GM23248 (cell line): Measurements from ENCODE around the gene LIPG. TPM values are rescaled to one million over a fixed set of nuclear protein-coding genes. Genes with fewer than 3 reads are reported as not detected.
"Not testable (repeated sequence)": the region's sequence is repeated elsewhere in the genome, so short reads cannot be mapped to it uniquely, and the experiment has no call there.

Experiments
- DNase-seq: peaks from one replicate; pipeline ENCODE4 v3.0.0-alpha.2; 2015
- H2AFZ ChIP-seq: fragments of 200-600 bp; sonication (generic); 2 replicates; pipeline ENCODE4 v1.6.1; 2016; ENCODE audit warnings: antibody characterized with exemption
- H3F3A ChIP-seq: fragments of 200-600 bp; sonication (generic); 2 replicates; pipeline ENCODE4 v1.6.1; 2016; ENCODE audit warnings: mild to moderate bottlenecking, antibody characterized with exemption, mixed run types; ENCODE audit not compliant: insufficient read depth
- H3K27ac ChIP-seq: fragments of 200-600 bp; sonication (generic); 2 replicates; pipeline ENCODE4 v1.5.1; 2016; ENCODE audit warnings: mild to moderate bottlenecking
- H3K27me3 ChIP-seq: fragments of 200-600 bp; sonication (generic); replicated peaks from 2 replicates; pipeline ENCODE4 v1.6.1; 2016; ENCODE audit warnings: mild to moderate bottlenecking; ENCODE audit not compliant: insufficient read depth
- H3K36me3 ChIP-seq: fragments of 200-600 bp; sonication (generic); 2 replicates; pipeline ENCODE4 v1.6.1; 2016; ENCODE audit warnings: low read depth, mild to moderate bottlenecking
- H3K4me1 ChIP-seq: fragments of 200-600 bp; sonication (generic); 2 replicates; pipeline ENCODE4 v1.6.1; 2016; ENCODE audit warnings: mild to moderate bottlenecking; ENCODE audit not compliant: insufficient read depth
- H3K4me2 ChIP-seq: fragments of 200-600 bp; sonication (generic); one replicate; pipeline ENCODE4 v1.6.1; 2016; ENCODE audit warnings: mild to moderate bottlenecking; ENCODE audit not compliant: unreplicated experiment
- H3K4me3 ChIP-seq: fragments of 200-600 bp; sonication (generic); 2 replicates; pipeline ENCODE4 v1.5.1; 2016; ENCODE audit warnings: mild to moderate bottlenecking
- H3K79me2 ChIP-seq: fragments of 200-600 bp; sonication (generic); 2 replicates; pipeline ENCODE4 v1.6.1; 2016; ENCODE audit warnings: mild to moderate bottlenecking; ENCODE audit not compliant: insufficient read depth
- H3K9ac ChIP-seq: fragments of 200-600 bp; sonication (generic); 2 replicates; pipeline ENCODE4 v1.6.1; 2016; ENCODE audit warnings: mild to moderate bottlenecking
- H3K9me2 ChIP-seq: fragments of 200-600 bp; sonication (generic); 2 replicates; pipeline ENCODE4 v1.6.1; 2016; ENCODE audit warnings: mixed run types, mild to moderate bottlenecking, moderate library complexity; ENCODE audit not compliant: insufficient read depth
- H3K9me3 ChIP-seq: fragments of 200-600 bp; sonication (generic); one replicate; pipeline ENCODE4 v1.6.1; 2017; ENCODE audit warnings: low read depth
- H4K20me1 ChIP-seq: fragments of 200-600 bp; sonication (generic); 2 replicates; pipeline ENCODE4 v1.6.0; 2016; ENCODE audit not compliant: insufficient read depth
- EZH2 ChIP-seq: fragments of 200-600 bp; sonication (generic); IDR thresholded peaks from 2 replicates; pipeline ENCODE4 v1.6.1; 2018; ENCODE audit warnings: antibody characterized with exemption, mild to moderate bottlenecking; ENCODE audit not compliant: insufficient read depth, poor library complexity, severe bottlenecking
- EZH2phosphoT487 ChIP-seq: fragments of 200-600 bp; sonication (generic); IDR thresholded peaks from 2 replicates; pipeline ENCODE4 v1.6.1; 2018; ENCODE audit warnings: antibody characterized with exemption, moderate library complexity, mild to moderate bottlenecking, low read depth; ENCODE audit not compliant: insufficient read depth
- WGBS, 2 experiments: methylation state at CpG; one replicate each; pipeline ENCODE4 v1.1.6; 2015 to 2017; ENCODE audit warnings: low lambda C conversion rate in 2 of 2, low coverage in 1 of 2; ENCODE audit errors: missing lambda C conversion rate in 2 of 2; 5-methylcytosine and 5-hydroxymethylcytosine counted together
- in situ Hi-C: fragments of 300-500 bp; cut with MboI; formaldehyde crosslinking; loops from 2 replicates; pipeline ENCODE4 v1.15.0; 2020
- polyA plus RNA-seq: library from polyadenylated mRNA; unstranded; fragments of >200 nt; fragmentation: Nextera tagmentation; extraction: Ambion mirVana; gene quantifications from 2 replicates; pipeline ENCODE4 v1.2.1, GENCODE V29; 2016
- total RNA-seq: library from RNA; depleted of rRNA; stranded (reverse); fragments of >200 nt; shearing (Covaris generic); gene quantifications from 2 replicates; pipeline ENCODE4 v1.2.3, GENCODE V29; 2014

The LIPG gene
- total and polyA plus RNA-seq, 2 experiments from 2014 or later: 0.38 to 0.43 TPM

DNA sequence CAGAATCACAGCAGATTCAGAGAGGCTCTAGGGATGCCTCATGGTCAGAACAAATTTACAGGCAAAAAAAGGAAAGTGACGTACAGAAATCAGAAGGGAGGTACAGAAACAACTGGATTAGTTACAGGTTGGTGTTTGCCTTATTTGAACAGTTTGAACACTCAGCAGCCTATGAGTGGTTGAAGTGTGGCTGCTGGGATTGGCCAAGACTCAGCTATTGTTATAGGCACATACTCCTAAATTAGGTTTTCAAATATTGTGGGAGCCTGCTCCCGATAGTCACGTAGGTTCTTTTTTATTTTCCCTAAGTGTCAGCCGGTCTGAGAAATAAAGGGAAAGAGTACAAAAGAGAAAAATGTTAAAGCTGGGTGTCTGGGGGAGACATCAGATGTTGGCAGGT, 8.9 kb upstream of the LIPG start:
- TF ChIP-seq EZH2 (no peak), EZH2phosphoT487 (no peak)
- Histone ChIP-seq H3K4me3 (no peak overlapping the region), H3K4me2 (no peak overlapping the region), H3K9me3 (no peaks in the 10 kb centered on the region), H3K9ac (no peak overlapping the region), H3F3A (peaks cover 4% of the 10 kb centered on the region), H3K27me3 (peaks cover 27% of the 10 kb centered on the region), H3K79me2 (no peaks in the 10 kb centered on the region), H4K20me1 (no peaks in the 10 kb centered on the region), H2AFZ (no peak overlapping the region), H3K9me2 (no peaks in the 10 kb centered on the region), H3K36me3 (no peaks in the 10 kb centered on the region), H3K4me1 (peaks cover 5% of the 10 kb centered on the region), H3K27ac (no peak overlapping the region)
- no peak for DNase-seq
- in situ Hi-C loops: no loop called here
- 18 to 22% methylated on average over 4 of the region's 4 CpGs for WGBS, 2 experiments

DNA sequence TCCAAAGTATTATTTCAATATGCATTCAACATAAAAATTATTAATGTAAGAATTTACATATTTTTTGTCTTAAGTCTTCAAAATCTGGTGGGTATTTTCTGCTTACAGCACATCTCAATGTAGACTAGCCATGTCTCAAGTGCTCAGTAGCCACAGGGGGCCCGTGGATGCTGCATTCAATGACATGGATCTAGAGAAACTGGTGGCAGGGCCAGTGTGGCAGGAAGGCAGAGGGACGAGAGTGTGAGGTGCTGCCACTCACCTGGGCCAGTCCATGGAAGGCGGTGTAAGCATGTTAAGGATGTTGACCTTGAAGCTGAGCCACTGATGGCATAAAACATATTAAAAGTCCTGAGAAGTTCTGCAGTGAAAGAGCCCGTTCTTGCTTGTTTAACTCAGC, 6.2 kb upstream of the LIPG start:
- in situ Hi-C loops: no loop called here
- Histone ChIP-seq H3K27ac (no peak overlapping the region), H3K4me3 (no peak overlapping the region), H3K4me1 (no peaks in the 10 kb centered on the region), H3K79me2 (no peaks in the 10 kb centered on the region), H3K4me2 (no peak overlapping the region), H3F3A (no peaks in the 10 kb centered on the region), H3K9ac (no peak overlapping the region), H3K36me3 (no peaks in the 10 kb centered on the region), H4K20me1 (no peaks in the 10 kb centered on the region), H2AFZ (no peak overlapping the region), H3K9me3 (no peaks in the 10 kb centered on the region), H3K27me3 (peaks cover 37% of the 10 kb centered on the region), H3K9me2 (no peaks in the 10 kb centered on the region)
- no peak for DNase-seq
- TF ChIP-seq EZH2phosphoT487 (no peak), EZH2 (no peak)
- 50 to 51% methylated on average over 4 of the region's 4 CpGs for WGBS, 2 experiments

DNA sequence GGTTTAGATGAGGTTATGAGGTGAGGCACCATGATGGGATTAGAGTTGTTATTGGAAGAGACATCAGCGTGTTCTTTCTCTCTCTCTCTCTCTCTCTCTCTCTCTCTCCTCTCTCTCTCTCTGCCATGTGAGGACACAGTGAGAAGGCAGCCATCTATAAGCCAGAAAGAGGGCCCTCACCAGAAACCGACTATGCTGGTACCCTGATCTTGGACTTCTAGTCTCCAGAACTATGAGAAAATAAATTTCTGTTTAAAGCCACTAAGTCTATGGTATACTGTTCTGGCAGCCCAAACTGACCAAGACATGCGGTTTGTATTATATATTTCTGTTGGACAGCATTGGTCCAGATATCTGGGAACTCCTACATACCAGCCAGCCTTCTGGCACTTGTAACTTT, 3.5 kb upstream of the LIPG start:
- H3K79me2 ChIP-seq: no peaks in the 10 kb centered on the region
- no peak for TF ChIP-seq EZH2
- TF ChIP-seq EZH2phosphoT487: no peak
- peaks cover 43% of the 10 kb centered on the region for H3K27me3 ChIP-seq
- no peak overlapping the region for H2AFZ ChIP-seq
- peaks cover 5% of the 10 kb centered on the region; the same call in 1 of the 2 replicates for H3K4me1 ChIP-seq
- H3K9me3 ChIP-seq: no peaks in the 10 kb centered on the region
- in situ Hi-C loops: no loop called here
- no peak overlapping the region for H3K4me2 ChIP-seq
- no peaks in the 10 kb centered on the region for H4K20me1 ChIP-seq
- H3K27ac ChIP-seq: no peak overlapping the region
- H3K4me3 ChIP-seq: no peak overlapping the region
- peaks cover 6% of the 10 kb centered on the region; the same call in 1 of the 2 replicates for H3F3A ChIP-seq
- no peaks in the 10 kb centered on the region for H3K9me2 ChIP-seq
- H3K36me3 ChIP-seq: no peaks in the 10 kb centered on the region
- no peak overlapping the region for H3K9ac ChIP-seq
- 73 to 83% methylated on average over 3 of the region's 3 CpGs for WGBS, 2 experiments
- no peak for DNase-seq

DNA sequence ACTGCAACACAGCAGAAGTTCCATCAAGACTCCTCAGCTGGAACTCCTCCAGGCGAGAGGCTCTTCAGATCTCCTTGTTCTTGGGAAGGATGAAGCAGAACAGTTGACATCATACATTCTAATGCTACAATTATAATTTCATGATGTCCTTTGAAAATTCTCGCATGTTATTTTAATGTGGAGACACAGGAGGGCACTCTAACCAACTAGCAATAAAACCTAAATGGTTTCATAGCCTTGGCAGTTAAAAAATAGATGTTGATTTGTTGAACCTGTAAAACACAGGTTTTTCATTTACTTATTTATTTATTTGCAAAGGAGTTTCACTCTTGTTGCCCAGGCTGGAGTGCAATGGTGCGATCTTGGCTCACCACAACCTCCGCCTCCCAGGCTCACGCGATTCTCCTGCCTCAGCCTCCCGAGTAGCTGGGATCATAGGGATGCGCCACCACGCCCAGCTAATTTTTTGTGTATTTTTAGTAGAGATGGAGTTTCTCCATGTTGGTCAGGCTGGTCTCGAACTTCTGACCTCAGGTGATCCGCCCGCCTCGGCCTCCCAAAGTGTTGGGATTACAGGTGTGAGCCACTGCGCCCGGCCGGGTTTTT, 2.4 kb upstream of the LIPG start:
- in situ Hi-C loops, H3K4me3 ChIP-seq, H3K9ac ChIP-seq, H3K36me3 ChIP-seq, H3K27ac ChIP-seq, H3K79me2 ChIP-seq, H3K9me3 ChIP-seq, H4K20me1 ChIP-seq, H3K4me2 ChIP-seq, H3K9me2 ChIP-seq, H2AFZ ChIP-seq, H3K4me1 ChIP-seq: not testable (repeated sequence)
- H3F3A ChIP-seq: peaks cover 10% of the 10 kb centered on the region; the same call in 1 of the 2 replicates
- peak; percentile 75 for DNase-seq
- 70 to 72% methylated on average over 16 of the region's 16 CpGs for WGBS, 2 experiments
- peaks cover 35% of the 10 kb centered on the region for H3K27me3 ChIP-seq

DNA sequence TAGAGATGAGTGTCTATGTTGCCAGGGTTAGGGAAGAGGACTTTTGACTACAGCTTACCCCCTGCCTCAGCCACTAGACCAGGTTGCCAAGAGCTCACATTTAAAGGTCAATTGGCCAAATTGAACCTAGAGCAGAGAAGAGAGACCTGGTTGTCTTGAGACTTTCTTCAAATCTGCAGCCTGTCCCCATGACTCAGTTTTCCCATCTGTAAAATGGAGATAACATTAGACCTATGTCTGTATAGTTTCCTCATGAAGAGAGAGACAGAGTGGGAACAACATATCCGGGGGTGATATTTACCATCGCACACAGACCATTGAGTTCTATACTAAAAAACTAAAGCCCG, 1.6 kb upstream of the LIPG start:
- H3K9ac ChIP-seq: no peak overlapping the region
- TF ChIP-seq EZH2phosphoT487 (no peak), EZH2 (no peak)
- no peaks in the 10 kb centered on the region for H3K9me2 ChIP-seq
- peaks cover 10% of the 10 kb centered on the region; the same call in 1 of the 2 replicates for H3F3A ChIP-seq
- H3K9me3 ChIP-seq: no peaks in the 10 kb centered on the region
- H2AFZ ChIP-seq: 0 out of 2 replicates have a peak overlapping the region, but pooled peaks have one; percentile 70
- no peaks in the 10 kb centered on the region for H4K20me1 ChIP-seq
- no peak overlapping the region for H3K27ac ChIP-seq
- H3K4me2 ChIP-seq: no peak overlapping the region
- no peaks in the 10 kb centered on the region for H3K79me2 ChIP-seq
- H3K4me1 ChIP-seq: peaks cover 8% of the 10 kb centered on the region; the same call in 1 of the 2 replicates
- 2 to 3% methylated on average over 3 of the region's 3 CpGs for WGBS, 2 experiments
- in situ Hi-C loops: loop anchor here (10.0 kb wide), 2 partner anchors 225 to 305 kb away; no protein-coding TSS in a partner anchor
- H3K4me3 ChIP-seq: peak overlapping the region; percentile 63
- no peak for DNase-seq
- peaks cover 35% of the 10 kb centered on the region for H3K27me3 ChIP-seq
- H3K36me3 ChIP-seq: no peaks in the 10 kb centered on the region
